Eye (tissue), 1 donor: ENCODE results near the gene PBX4.

Source experiments
- DNase-seq: peaks from one replicate; pipeline ENCODE4 v3.0.0-alpha.2; 2015

PBX4 gene

DNA sequence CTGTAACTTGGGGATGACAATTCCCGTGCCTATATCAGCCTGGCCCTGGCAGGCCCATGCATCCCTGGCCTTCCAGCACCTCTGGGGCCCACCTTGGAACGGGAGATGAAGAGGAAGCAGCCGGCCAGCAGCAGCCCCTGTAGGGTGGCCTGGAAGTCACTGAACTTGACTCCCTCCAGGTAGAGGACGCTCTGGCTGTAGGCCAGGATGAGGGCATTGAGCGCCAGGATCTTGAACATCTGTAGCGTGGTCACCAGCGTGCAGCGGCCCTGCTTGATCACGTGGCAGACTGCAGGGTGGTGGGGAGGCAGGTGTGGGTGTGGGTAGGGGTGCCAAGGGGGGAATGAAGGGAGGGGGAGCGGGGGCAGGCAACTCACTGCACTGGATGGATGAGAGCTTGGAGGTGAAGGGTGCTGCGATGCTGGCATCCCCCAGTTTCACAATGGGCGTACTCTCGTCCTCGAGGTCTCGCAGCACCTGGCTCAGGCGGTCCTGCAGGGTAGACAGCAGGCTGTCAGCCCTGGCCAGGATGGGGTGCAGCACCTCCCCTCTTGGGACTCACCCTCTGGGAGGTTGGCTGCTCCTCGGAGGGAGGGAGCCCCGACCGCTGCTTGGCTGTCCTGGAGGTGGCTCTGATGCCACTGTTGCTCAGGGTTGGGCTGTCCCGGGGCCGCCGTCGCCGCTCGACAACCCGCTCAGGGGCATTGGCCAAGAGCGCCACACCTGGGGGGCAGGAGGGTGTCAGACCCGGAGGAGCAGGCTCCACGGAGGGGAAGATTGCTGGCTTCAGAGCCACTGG lies 28.7 kb upstream of the PBX4 start:
- DNase-seq = no peak

DNA sequence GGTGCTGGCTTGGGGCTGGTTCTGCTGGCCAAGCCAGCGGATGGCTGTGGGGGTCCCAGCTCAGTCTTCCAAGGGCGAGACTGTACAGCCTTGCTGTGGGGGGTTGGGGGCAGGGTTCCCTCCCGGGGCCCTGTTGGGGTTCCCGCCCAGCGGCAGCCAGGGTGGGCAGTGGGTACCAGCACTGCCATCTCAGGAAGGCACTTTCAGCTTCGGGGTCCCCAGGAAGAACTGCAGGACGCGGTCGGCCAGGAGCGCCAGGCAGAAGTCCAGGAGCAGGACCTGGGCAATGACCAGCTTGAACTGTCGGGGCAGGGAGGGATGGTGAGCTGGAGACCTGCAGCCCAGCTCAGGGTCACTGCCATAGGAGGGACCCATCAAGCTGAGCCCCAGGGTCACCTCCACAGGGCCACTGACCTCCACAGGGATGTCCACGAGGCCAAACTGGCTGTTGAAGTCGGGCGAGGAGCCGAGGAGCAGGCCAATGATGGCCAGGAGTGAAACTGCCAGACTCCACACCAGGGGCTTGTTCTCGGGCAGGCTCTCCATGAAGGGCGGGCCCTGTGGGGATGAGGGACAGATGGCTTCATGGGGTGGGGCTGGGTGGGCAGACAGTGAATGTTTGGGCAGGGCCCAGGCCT lies 26.9 kb upstream of the PBX4 start:
- DNase-seq = no peak

DNA sequence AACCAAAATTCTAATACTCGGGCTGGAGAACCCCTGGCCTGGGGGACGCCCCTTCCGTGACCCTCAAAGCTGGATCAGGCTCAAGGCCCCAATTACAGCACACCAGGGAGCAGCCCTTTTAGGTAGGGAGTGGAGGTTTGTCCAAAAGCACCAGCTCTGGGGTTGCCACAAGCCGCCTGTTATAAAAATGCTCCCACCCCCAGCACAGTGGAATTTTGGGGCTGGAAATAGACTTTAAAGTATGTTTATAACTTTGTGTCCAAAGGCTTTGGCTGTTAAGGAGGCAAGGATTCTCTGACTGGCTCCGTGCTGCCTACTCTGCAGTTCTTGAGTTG lies 25.5 kb upstream of the PBX4 start:
- no peak for DNase-seq

DNA sequence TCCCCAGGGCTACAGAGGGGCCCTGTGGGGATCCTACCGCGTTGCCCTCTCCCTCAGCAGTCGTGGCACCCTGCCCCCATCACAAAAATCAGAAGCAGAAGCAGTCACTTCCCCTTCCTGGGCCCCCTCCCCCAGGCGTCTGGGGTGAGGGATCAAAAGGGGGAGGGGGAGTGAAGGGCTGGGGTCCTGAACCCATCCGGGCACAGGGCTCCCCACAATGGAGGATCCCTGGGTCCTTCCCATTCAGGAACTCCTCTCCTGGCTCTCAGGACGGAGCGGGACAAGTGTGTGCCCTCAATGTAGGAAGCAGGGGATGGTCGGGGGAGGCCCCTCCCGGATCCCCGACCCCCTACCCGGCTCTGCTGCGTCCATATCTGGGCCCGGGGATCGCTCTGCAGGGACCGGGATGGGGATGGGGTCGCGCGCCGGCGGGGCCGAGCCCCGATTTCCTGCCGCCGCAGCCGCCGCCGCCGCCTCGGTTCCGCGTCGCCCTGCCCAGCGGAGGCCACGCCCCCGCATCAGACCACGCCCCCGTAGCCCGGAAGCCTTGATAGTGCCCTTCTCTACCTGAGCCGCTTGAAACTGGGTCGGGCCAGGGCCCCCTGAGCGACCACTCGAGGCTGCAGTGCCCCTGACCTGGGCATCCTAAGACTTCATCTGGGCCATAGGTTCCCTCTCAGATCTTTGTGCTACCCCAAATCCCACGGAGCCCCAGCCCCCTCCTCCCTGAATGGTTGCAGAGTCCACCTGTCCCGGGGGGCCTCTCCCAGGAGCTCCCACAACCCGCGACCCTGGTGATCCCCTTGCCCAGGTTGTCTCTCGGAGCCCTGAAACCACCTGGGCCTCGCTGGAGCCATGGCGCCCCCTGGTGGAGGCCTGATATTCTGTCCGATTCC lies 24.9 kb upstream of the PBX4 start, which contains the start of gene GMIP:
Gene GMIP (minus strand): TSS at position 500 of the 896 bp plus-strand sequence. CDS start 128 bp downstream, at position 372.
- DNase-seq = peak; percentile 87

DNA sequence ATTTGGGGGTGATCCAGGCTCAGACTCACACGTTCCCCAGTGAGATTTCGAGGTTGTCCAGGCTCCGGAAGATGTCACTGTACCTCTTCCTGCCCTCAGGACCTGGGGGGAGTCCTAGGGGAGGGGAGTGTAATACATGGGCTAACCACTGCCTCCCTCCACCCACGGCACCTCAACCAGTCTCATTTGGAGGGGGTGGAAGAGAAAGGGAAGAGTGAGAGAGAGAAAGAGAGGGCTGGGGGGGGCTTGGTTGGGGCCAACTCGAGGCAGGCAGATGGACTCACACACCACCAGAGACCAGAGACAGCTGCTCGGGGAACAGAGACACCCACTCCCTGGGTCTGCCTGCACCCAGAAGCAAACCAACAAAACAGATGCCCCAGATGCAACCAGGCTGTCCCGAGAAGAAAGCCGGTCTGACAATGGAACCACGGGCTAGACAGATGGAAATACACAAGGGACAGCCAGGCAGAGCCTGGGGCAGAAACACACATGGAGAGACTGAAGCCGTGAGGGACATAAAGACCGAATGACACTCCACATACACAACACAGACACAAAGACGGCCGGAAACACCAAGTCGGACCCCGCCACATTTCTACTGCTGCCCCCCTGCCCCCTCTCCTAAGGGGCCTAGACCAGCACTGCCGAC lies 24.1 kb upstream of the PBX4 start:
- DNase-seq = no peak

DNA sequence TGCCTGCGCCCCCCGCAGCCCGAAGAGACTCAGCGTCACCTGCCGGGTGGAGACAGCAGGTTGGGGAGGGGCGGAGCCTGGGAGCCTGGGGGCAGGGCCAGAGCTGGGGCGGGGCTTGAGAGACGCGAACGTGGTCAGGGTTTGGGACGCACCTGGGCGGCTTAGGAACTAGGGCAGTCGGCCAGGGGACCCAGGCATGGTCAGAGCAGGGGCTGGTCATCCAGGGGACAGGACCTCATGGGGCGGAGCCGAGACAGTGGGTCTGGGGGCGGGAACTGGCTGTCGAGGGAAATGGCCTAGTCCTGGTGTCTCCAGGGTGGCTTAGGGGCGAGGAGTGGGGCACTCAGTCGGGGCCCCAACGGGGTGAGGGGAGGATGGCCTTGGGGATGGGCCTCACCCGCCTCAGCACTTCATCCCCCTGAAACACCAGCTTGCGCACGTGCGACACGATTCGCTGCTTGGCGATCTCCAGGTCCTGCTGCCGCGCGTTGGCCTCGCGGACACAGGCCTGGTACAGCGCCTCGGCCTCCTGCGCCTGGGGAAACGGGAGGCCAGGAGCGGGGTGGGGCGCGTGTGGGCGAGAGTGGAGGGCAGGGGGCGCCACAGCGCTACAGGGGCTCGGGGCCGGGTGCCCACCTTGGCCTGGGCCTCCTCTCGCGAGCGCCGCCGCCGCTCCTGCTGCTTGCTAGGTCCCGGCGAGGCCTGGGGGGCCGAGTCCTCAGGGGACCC lies 19.2 kb upstream of the PBX4 start:
- no peak for DNase-seq

DNA sequence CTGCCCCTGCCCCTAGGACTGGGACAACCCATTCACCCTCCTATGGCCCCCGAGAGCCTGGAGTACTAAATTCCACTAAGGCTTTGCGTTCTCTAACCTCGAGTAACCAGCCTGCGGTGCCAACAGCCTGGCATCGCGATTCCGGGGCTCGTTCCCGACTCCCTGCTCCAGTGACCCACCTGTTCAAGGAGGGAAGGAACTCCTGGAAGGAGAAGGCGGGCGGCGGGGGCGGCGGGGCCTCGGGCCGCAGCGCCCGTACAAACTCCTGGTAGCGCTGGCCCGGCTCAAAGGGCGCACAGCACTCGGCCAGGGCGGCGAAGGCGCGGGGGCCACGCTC lies 18.7 kb upstream of the PBX4 start:
- no peak for DNase-seq

DNA sequence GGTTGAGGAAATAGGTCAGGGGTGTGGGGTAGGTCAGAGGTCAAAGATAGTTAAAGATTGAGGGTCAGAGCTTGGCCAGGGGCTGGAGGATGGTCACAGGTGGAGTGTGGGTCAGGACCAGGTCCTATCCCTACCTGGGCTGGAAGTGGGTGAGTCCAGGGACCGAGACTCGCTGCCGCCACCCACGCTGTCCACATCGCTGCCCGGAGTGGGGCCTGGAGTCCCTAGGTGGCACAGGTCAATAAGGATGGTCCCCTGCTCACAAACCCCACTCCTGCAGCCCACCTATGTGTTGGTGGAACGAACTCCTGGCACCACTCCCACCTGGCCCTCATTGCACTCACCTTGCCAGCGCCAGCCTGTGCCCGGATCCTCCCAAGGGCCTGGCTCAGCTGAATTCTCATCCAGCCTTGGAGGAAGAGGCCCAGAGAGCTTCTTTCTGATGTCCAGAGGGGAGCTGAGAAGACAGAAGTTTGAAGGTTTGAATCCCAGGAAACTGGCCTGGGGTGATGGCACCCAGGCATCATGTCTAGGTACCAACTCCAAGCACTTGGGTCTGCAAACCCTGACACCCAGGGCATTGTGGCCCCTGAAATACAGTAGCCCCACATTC lies 18.2 kb upstream of the PBX4 start:
- no peak for DNase-seq

DNA sequence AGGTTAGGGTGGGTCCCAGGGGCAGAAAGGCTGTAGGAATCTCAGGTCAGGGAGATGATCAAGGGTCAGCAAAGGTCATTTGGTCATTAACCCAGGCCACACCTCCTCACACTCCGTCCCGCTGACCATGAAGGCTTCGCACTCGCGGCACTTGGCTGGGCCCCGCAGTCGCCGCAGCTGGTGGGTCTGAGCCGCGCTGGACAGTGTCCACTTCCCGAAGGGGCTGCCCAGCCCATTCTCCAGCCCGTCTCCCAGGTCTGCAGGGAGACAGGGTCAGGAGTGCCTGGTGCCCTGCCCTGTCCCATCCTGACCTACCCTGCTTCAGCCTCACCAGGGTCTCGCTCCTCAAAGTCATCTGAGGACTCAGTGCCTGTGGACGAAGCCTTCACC lies 16.8 kb upstream of the PBX4 start:
- no peak for DNase-seq

DNA sequence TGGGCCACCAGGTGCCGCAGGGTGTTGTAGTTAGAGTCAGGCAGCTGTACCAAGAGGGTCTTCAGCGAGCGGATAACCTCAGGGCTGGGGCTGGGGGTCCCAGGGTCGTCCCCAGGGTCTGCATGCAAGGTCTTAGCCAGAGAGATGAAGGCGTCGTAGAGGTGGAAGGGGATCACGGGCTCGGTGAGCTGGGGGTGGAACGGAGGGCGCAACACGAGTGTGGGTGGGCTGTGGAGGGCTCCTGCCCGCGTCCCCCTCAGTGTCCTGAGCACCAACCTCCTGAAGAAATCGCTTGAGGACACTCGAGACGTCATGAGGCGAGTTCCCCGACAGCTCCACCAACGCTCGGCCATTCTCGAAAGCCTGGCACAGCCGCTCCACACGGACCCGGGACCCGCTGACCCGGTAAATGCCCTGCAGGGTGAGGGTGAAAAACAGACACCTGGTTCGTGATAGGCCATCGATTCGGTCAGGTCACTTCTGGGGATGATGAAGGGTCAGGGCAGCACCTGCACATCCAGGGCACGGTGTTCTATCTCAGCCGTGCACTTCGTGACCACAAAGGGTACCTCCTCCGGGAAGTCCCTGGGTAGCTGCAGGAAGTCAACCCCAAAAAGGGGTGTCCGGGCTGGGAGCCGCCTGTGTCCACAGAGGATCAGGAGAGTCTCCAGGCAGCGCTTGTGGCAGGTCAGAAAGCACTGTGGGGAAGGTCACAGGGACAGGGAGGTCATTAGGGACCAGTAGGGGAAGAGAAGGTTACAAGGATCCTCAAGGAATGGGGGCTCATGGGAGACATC lies 16.2 kb upstream of the PBX4 start:
- no peak for DNase-seq

DNA sequence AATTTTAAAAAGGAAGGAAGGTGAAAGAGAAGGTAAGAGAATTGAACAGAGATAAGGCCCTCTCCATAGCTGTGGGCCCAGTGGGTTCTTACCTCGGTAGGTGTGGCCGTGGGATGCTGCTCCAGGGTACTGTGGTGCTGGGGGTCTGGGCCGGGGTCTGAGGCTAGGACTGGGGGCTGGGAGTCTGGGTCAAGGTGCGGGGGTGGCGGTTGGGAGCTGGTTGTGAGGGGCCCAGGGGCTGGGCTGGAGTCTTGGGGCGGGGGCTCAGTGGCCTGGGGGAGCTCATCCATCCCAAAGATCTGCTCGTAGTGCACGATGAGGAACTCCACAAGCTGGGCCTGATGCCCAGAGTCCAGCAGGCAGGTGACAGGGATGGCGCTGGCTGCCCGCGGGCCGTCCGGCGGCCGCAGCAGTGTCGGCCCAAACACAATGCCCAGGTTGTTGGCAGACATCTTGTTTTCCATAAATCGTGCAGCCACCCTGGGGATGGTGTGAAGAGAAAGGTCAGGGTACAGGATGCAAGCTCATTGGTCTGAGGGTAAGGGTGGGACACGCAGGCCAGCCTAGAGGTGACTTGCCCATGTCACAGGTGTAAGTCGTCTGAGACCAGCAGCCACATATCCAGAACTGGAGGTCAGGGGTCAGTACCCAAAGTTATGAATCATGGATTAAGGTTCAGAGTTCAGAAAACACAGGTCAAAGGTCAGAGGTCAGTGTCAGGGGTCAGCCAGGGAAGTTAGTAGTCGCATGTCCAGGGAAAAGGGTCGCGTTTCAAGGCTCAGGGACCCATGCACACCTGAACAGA lies 15.4 kb upstream of the PBX4 start:
- DNase-seq = no peak

DNA sequence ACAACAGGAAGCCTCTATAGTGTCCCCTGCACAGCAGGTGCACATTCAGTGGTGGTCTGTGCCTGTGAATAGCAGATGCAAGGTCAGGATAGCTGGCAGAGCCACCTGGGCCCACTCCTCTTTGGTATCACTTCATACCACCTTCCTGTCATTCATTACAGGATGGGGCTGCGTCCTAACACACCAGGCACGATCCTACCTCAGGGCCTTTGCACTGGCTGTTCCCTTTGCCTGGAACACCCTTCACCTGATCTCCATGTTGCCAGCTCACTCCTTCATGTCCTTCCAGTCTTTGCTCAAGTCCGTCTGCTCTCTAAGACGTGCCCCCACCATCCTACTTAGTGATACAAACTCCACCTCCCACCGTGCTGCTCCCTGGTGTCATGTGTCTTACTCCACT lies 14.2 kb upstream of the PBX4 start:
- no peak for DNase-seq

DNA sequence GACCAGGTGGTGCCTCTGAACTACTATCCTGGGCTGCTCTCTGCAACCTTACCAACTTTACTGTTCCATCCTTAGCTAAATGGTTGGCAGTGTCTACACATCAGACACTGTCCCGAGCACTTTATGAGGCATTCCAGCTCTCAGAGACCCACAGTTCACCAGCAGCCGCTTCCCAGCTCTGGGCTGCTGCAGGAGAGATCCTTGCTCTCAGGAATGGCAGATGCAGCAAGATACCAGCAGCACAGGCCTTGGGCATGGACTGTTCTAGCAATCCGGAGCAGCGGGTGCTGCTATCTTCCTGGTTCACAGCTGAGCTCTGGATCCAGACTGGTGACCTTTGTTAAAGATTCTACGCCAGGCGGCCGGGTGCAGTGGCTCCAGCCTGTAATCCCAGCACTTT lies 12.9 kb upstream of the PBX4 start:
- DNase-seq = no peak

DNA sequence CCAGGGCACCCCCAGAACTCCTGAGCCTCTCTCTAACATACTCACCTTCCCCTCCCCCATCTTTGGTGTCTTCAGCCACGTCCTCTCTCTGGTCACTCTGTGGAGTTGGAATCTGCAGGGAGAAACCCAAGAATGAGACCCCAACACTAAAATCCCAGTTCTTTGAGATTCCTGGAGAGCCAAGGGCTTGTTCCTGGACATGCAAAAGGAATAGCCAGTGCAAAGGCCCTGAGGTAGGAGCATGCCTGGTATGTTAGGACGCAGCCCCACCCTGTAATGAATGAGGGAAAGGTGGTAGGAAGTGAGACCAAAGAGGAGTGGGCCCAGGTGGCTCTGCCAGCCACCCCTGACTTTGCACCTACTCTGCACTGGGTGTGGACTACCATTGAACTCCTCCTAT lies 11.9 kb upstream of the PBX4 start:
- DNase-seq = no peak

DNA sequence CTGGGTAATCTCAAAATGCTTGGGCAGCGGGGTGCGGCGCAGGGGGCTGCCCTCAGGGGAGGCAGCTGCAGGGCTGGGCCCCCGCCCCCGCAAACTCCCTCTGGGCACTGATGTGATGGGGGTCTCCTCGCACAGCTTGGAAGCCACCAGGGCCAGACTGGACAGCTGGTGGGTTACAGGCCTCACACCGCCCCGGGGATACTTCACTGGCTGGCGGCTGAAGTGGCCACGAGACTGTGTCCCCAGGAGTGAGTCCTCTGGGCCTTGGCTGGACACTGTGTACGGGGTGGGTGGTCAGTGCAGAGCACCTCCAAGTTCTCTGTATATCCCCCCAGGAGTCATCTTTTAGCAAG lies 11.6 kb upstream of the PBX4 start:
- no peak for DNase-seq

DNA sequence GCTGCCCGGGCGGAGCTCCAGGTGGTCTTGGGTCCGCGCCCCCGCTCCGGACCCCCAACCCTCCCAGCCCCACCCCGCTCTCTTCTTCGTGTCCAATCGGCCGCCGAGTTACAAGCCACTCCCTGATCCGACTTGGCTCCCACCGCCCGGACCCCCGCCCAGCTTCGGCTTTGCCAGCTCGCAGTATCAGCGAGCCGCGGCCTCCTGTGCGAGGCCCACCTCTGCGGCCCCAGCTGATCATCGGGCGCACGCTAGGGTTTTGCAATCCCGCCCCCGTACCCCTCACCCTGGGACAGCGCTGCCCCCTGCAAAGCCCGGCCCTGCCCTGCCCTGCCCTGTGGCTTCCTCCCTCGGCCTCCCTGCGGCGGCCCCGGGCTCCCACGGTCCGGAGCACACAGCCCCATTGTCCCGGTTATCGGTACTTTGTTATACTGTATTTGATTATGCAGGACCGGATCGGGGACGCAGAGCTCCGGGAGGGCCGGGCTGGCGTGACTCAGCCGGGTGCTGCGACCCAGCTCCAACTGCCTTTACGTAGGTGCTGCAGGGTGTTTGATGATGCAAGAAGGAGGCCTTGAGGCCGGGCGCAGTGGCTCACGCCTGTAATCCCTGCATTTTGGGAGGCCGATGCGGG lies 10.1 kb upstream of the PBX4 start:
- DNase-seq = peak; percentile 94

DNA sequence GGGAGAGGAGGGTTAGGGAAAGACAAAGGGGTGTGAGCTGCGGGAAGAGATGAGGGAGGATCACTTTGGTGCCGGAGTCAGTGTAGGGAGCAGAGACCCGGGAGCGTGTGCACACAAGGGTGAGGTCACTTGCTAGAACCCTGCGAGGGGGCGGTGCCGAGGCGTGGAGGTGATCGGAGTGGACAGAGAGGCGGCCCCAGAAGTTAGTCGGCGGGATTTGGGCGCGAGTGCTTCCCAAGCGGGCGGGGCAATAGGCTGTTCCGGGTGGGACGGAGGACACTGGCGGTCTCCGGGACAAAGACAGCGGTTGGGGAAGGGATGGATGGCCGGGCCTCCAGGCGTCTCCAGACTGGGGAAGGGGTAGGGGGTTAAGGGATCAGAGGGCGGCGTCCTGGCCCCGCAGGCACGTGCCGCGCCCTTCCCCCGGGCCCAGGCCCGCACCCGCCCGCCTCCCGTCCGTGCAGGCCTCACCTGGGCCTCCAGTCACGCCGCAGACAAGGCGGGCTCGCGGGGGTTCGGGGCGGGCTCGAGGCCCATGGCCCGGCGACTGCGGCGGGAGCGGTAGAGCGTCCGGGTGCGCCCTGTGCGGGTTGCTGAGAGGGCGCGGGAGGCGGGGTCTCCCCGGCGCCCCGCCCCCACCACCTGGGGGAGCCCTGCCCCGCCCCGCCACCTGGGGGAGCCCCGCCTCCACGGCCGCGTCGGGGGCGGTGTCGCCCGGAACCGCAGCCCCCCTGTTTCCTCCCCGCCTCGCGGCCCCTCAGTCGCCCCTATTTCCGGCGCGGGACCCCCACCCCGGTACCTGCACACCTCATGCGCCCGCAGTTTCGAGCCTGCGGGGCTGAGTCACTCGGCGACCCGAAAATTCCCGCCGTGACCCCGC lies 9.4 kb upstream of the PBX4 start, which contains the start of gene LPAR2:
Gene LPAR2 (minus strand): TSS at position 600 of the 880 bp plus-strand sequence. CDS start 945 bp downstream, outside the sequence.
- peak; percentile 82 for DNase-seq
